T-helper 17 cell (primary cell): ENCODE measurements around the gene KIF25. TPM values are rescaled to one million over a fixed set of nuclear protein-coding genes. Genes with fewer than 3 reads are reported as not detected.

Experiments
- ATAC-seq: fragments of 150-1000 bp; cut with Tn5 transposase; 2 replicates; pipeline ENCODE4 v1.10.0; 2021; ENCODE audit warnings: mild to moderate bottlenecking, moderate library complexity
- DNase-seq, 3 donors: peaks; one replicate each; pipeline versions ENCODE4 v3.0.0 to v3.0.0-alpha.2; 2020 to 2021
- H3K9me3 ChIP-seq: one replicate; pipeline ENCODE4 v1.7.0; 2013; ENCODE audit warnings: low read length, mild to moderate bottlenecking; ENCODE audit not compliant: control insufficient read depth, poor library complexity, severe bottlenecking
- H3K27ac Mint-ChIP-seq: one replicate; pipeline ENCODE4 v1.8.0; 2022; ENCODE audit warnings: mild to moderate bottlenecking, moderate library complexity, mixed read lengths
- H3K27me3 Mint-ChIP-seq: one replicate; pipeline ENCODE4 v1.8.0; 2022; ENCODE audit warnings: mixed read lengths
- H3K36me3 Mint-ChIP-seq: one replicate; pipeline ENCODE4 v1.8.0; 2022; ENCODE audit warnings: low read depth, mixed read lengths
- H3K4me1 Mint-ChIP-seq: one replicate; pipeline ENCODE4 v1.8.0; 2022; ENCODE audit warnings: mild to moderate bottlenecking, mixed read lengths
- H3K4me3 Mint-ChIP-seq: one replicate; pipeline ENCODE4 v1.8.0; 2022; ENCODE audit warnings: mild to moderate bottlenecking, moderate library complexity, mixed read lengths
- total RNA-seq, 4 donors: library from RNA in 2 of 4; stranded (reverse) in 2 of 4; gene quantifications; one replicate each; pipeline ENCODE4 v1.2.3 and lab custom pipeline; 2022 to 2026

The KIF25 gene
- total RNA-seq, 2 donors from 2014 or later: not detected

- Mint-ChIP-seq H3K4me1 (peaks cover 3% of the 10 kb centered on the region), H3K27ac (no peak overlapping the region), H3K36me3 (peaks cover 5% of the 10 kb centered on the region), H3K27me3 (peaks cover 20% of the 10 kb centered on the region), H3K4me3 (no peak overlapping the region)
- no peak for ATAC-seq
- DNase-seq: no peak
- no peaks in the 10 kb centered on the region for H3K9me3 ChIP-seq
These were observed 22.8 kb downstream of the KIF25 start for GRCh38 chr6:168020242-168020641.

DNA sequence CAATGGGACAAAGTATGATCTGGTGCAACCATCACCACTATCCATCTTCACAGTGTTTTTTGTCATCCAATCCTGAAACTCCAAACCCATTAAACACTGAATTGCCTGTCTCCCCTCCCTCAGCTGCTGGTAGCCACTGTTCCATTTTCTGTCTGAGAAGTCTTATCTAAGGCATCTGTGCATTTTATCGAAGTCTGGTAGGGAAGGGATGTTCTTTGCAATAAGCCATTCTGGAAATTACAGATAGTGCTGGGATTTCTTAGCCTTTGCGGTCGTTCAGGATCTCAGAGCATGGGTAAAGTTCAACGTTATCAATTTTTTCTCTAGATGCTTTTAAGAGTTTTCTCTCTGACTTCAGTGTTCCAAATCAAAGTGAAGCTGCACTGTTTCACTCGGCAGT is 24.1 kb downstream of the KIF25 start:
- H3K4me1 Mint-ChIP-seq: peaks cover 3% of the 10 kb centered on the region
- H3K4me3 Mint-ChIP-seq: no peak overlapping the region
- DNase-seq (no peak), ATAC-seq (no peak)
- H3K36me3 Mint-ChIP-seq: peaks cover 5% of the 10 kb centered on the region
- H3K9me3 ChIP-seq: no peaks in the 10 kb centered on the region
- no peak overlapping the region for H3K27ac Mint-ChIP-seq
- H3K27me3 Mint-ChIP-seq: peaks cover 20% of the 10 kb centered on the region

DNA sequence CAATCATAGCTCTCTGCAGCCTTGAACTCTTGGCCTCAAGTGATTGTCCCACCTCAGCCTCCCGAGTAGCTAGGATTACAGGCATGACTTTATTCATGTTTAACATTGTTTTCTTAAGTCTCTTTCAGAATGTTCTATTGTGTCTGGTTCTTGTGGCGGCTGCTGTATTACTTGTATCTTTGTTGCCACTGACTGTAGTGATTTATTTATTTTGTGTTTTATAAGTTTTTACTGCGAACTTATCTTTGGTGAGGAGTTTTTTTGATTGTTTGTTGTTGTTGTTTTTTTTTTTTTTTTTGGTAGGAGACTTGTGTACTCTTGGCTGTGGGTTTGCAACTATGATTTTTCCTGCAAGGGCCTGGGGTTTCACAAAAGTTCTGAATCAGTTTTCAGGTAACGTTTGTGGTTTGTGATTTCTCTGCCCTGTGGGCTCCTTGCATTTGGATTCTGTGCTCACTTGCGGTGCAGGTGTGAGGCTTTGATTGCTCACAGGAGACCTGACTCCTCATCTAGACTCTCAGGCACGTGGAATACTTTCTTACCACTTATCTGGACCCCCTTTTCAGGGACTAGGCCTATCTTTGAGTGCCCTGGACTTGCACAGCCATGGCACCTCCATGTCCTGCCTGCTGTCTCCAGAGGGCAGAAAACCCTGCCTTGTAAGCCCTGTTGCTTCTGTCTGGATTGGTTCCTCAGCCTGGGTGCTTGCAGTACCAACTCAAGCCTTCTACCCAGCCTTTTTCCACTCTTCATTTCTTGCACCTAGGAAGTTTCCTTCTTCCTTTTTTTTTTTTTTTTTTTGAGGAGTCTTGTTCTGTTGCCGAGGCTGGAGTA is 25.2 kb downstream of the KIF25 start:
- peaks cover 5% of the 10 kb centered on the region for H3K36me3 Mint-ChIP-seq
- no peak for DNase-seq
- peaks cover 21% of the 10 kb centered on the region for H3K27me3 Mint-ChIP-seq
- H3K27ac Mint-ChIP-seq: no peak overlapping the region
- ATAC-seq: no peak
- peaks cover 3% of the 10 kb centered on the region for H3K4me1 Mint-ChIP-seq
- H3K4me3 Mint-ChIP-seq: no peak overlapping the region
- no peaks in the 10 kb centered on the region for H3K9me3 ChIP-seq

- ATAC-seq (no peak), DNase-seq (no peak)
- Mint-ChIP-seq H3K27ac (no peak overlapping the region), H3K4me3 (no peak overlapping the region), H3K4me1 (peaks cover 3% of the 10 kb centered on the region), H3K36me3 (peaks cover 3% of the 10 kb centered on the region), H3K27me3 (peaks cover 21% of the 10 kb centered on the region)
- no peaks in the 10 kb centered on the region for H3K9me3 ChIP-seq
These were observed 27.6 kb downstream of the KIF25 start for GRCh38 chr6:168024951-168025510.

DNA sequence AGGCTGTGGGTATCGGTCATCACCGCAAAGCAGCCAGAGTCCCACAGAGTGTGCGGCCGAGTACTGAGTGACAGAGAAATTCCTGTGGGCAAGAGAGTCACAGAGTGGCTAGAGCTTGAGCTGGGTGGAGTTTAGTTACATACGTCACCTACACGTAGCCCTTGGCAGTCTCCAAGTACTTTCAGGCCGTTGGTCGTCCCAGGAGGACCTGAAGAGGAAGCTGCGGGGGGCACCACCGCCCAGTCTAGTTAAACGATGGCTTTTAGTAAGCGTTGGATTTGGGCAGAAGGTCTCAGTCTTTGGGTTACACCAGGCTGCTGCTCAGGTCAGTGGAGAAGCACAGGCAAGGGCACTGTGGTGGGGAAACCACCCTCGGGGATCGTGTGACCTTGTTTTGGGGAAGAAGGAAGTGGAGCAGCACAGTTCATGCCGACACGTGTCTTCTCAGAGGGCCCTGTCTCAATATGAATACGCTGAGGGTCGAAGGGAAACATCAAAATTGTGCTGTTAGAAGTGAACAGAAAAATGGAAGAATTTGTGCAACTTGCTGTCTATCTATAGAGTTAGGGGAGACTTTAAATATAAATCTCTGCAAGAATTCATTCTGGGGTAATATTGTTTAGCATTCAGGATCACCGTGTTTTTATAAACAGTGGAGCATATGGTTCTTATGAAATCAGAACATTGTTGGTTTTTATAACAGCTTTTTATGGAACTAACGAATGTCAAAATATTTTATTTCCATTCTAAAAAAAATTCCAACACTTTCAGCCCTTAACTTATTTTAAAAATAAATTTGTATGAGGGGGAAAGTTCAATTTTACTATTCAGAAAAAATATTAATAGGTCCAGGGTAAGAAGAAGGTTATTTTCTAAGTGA is 28.6 kb downstream of the KIF25 start:
- Mint-ChIP-seq H3K36me3 (peaks cover 3% of the 10 kb centered on the region), H3K4me1 (peaks cover 3% of the 10 kb centered on the region), H3K4me3 (no peak overlapping the region), H3K27me3 (peaks cover 21% of the 10 kb centered on the region), H3K27ac (no peak overlapping the region)
- no peak for DNase-seq
- no peaks in the 10 kb centered on the region for H3K9me3 ChIP-seq
- ATAC-seq: no peak

DNA sequence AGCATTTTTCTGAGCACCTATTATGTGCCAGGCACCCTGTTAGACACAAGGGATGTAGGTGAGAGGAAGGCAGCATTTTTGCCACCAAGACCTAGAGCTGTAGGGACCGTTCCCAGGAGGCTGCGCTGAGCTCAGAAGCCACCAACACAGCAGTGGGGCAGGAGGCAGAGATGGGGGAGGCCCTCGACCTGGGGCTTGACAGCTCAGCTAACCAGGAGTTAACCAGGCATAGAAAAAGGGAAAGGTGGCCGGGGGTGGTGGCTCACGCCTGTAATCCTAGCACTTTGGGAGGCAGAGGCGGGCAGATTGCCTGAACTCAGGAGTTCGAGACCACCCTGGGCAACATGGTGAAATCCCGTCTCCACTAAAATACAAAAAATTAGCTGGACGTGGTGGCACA is 29.5 kb downstream of the KIF25 start:
- Mint-ChIP-seq H3K4me1 (peaks cover 3% of the 10 kb centered on the region), H3K27ac (no peak overlapping the region), H3K4me3 (no peak overlapping the region), H3K27me3 (peaks cover 21% of the 10 kb centered on the region), H3K36me3 (peaks cover 3% of the 10 kb centered on the region)
- DNase-seq (no peak), ATAC-seq (no peak)
- H3K9me3 ChIP-seq: no peaks in the 10 kb centered on the region

- peaks cover 3% of the 10 kb centered on the region for H3K4me1 Mint-ChIP-seq
- peaks cover 3% of the 10 kb centered on the region for H3K36me3 Mint-ChIP-seq
- no peak for DNase-seq
- ATAC-seq: no peak
- H3K27me3 Mint-ChIP-seq: peaks cover 21% of the 10 kb centered on the region
- no peak overlapping the region for H3K27ac Mint-ChIP-seq
- no peaks in the 10 kb centered on the region for H3K9me3 ChIP-seq
- H3K4me3 Mint-ChIP-seq: no peak overlapping the region
These were observed 30.1 kb downstream of the KIF25 start for GRCh38 chr6:168027521-168027920.

GRCh38 chr6:168028181-168028580 is 30.7 kb downstream of the KIF25 start:
- Mint-ChIP-seq H3K27me3 (peaks cover 21% of the 10 kb centered on the region), H3K27ac (no peak overlapping the region), H3K4me1 (peaks cover 3% of the 10 kb centered on the region), H3K36me3 (peaks cover 3% of the 10 kb centered on the region), H3K4me3 (no peak overlapping the region)
- DNase-seq (no peak), ATAC-seq (no peak)
- H3K9me3 ChIP-seq: no peaks in the 10 kb centered on the region

DNA sequence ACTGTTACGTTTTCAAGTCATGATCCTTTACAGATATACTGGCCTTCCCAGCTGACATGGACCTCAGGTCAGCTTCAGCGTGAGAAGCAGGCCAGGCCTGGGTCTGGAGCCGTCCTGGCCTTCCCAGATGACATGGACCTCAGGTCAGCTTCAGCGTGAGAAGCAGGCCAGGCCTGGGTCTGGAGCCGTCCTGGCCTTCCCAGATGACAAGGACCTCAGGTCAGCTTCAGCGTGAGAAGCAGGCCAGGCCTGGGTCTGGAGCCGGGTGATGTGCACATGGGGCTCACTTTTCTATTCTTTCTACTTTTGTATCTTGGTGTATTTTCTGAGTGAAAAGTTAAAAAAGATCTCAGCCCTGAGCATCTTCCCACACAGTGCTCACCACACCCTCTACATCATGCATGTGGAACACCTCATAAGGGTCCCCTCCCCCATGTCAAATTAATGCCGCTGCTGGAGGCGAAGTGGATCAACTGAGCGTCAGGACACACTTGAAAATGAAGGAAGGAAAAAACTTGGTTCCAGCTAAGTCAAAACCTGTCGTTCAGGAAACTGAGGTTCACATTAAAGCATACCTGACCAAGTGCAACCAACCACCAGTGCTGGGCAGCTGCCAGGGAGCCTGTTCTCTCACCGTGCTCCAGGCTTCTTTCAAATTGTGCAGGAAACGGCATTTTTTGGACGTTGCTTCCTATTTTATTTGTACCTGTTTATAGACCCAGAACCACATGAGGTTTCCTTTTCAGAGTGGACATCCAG is 32.2 kb downstream of the KIF25 start:
- Mint-ChIP-seq H3K36me3 (no peaks in the 10 kb centered on the region), H3K4me3 (no peak overlapping the region), H3K27me3 (peaks cover 22% of the 10 kb centered on the region), H3K27ac (no peak overlapping the region), H3K4me1 (peaks cover 3% of the 10 kb centered on the region)
- ATAC-seq (no peak), DNase-seq (no peak)
- no peaks in the 10 kb centered on the region for H3K9me3 ChIP-seq

- ATAC-seq: no peak
- DNase-seq: no peak
- H3K27me3 Mint-ChIP-seq: peaks cover 19% of the 10 kb centered on the region
- no peaks in the 10 kb centered on the region for H3K36me3 Mint-ChIP-seq
- no peak overlapping the region for H3K27ac Mint-ChIP-seq
- no peak overlapping the region for H3K4me3 Mint-ChIP-seq
- H3K9me3 ChIP-seq: no peaks in the 10 kb centered on the region
- H3K4me1 Mint-ChIP-seq: peaks cover 3% of the 10 kb centered on the region
These were observed 32.8 kb downstream of the KIF25 start for GRCh38 chr6:168030218-168030746.

GRCh38 chr6:168030908-168031307 is 33.4 kb downstream of the KIF25 start:
- Mint-ChIP-seq H3K27me3 (peaks cover 13% of the 10 kb centered on the region), H3K36me3 (no peaks in the 10 kb centered on the region), H3K27ac (no peak overlapping the region), H3K4me3 (no peak overlapping the region), H3K4me1 (peaks cover 5% of the 10 kb centered on the region)
- DNase-seq: no peak
- no peak for ATAC-seq
- no peaks in the 10 kb centered on the region for H3K9me3 ChIP-seq

DNA sequence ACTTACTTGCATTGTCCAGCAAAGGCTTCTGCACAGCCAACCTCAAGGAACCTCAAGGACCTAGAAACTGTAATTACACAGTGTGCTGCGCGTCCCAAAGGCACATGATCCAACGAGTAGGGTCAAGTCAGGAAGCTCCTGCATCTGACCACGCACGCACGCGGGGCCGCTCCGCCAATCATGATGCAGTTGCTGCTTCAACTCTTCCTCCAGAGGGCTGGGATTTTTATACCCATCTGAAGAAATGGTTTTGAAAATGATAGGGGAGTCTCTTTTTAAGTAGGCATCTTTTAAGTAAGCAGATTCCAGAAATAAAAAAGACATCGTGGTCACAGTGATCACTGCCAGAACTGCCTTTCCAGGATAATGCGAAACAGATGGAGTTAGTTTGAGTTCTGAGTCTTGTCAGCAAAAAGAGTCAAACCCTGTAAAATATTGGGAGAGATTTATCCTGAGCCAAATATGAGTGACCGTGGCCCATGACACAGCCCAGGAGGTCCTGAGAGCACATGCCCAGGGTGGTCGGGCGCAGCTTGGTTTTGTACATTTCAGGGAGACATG is 34.0 kb downstream of the KIF25 start:
- no peaks in the 10 kb centered on the region for H3K9me3 ChIP-seq
- no peak for ATAC-seq
- Mint-ChIP-seq H3K27me3 (peaks cover 9% of the 10 kb centered on the region), H3K36me3 (no peaks in the 10 kb centered on the region), H3K4me1 (peaks cover 8% of the 10 kb centered on the region), H3K27ac (no peak overlapping the region), H3K4me3 (no peak overlapping the region)
- DNase-seq: no peak
